ENCODE results near the gene ECHDC1. TPM values are rescaled to one million over a fixed set of nuclear protein-coding genes. Genes with fewer than 3 reads are reported as not detected.
"Not testable (repeated sequence)": the region's sequence is repeated elsewhere in the genome, so short reads cannot be mapped to it uniquely, and the experiment has no call there.

The ECHDC1 gene
- total RNA-seq, 1 donor from 2014 or later = 49.6 TPM

GRCh38 chr6:127342296-127342945, 988 bp downstream of the ECHDC1 start:
- intact Hi-C loops (cut with micrococcal nuclease) = loop anchor here (2.0 to 10.0 kb wide), 6 partner anchors 40 to 1562 kb away; partner anchors contain the start of genes CENPW, PTPRK and THEMIS

- intact Hi-C loops (cut with micrococcal nuclease) = loop anchor here (2.0 to 10.0 kb wide), 6 partner anchors 39 to 1561 kb away; partner anchors contain the start of genes CENPW, PTPRK and THEMIS
Measured at GRCh38 chr6:127341471-127342202, 1.8 kb downstream of the ECHDC1 start.

GRCh38 chr6:127340171-127340570, 3.2 kb downstream of the ECHDC1 start:
- intact Hi-C loops (cut with micrococcal nuclease) = loop anchor here (5.0 to 10.0 kb wide), 3 partner anchors 127 to 1182 kb away; partner anchors contain the start of genes PTPRK and THEMIS

DNA sequence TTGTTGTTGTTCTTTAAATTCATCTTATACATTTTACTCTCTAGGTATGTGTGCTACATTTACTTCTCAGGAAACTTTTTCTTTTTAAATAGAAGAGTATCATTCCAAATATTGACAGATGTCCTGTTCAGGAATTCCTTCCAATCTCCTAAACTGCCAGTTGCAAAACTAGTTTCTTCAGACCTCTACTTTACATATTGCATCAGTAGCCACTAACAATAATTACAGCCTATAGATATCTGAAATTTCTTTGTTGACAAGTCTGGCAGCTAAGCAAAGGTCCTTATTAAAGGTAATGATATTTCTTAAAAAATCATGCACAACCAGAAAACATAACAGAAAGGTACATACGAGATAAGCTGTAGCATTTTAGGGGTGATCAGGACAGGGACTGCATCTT, 4.5 kb downstream of the ECHDC1 start:
- intact Hi-C loops (cut with micrococcal nuclease) = no loop called here

- intact Hi-C loops (cut with micrococcal nuclease) = no loop called here
Measured at GRCh38 chr6:127332383-127332961, 10.9 kb downstream of the ECHDC1 start.

- intact Hi-C loops (cut with micrococcal nuclease) = not testable (repeated sequence)
Measured at GRCh38 chr6:127331256-127331655, 12.2 kb downstream of the ECHDC1 start.

DNA sequence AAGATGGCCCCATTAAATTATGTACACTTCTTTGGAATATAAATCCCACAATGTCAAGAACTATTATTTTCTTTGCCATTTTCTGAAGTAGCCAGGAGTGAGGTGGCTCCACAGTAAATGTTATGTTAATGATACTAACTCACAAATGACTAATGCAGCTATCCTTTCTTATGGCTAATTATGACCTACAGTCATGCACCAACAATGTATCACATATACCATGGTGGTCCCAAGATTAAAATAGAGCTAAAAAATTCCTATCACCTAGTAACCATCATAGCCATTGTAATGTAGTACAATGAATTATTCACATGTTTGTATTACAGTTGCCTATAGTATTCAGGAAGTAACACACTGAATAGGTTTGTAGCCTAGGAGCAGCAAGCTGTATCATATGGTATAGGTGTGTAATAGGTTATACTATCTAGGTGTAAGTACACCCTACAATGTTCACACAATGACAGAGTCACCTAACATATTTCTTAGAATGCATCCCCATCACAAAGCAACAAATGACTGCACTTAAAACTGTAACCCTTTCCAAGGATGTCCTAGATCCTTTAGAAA, 15.3 kb downstream of the ECHDC1 start:
- intact Hi-C loops (cut with micrococcal nuclease) = no loop called here

DNA sequence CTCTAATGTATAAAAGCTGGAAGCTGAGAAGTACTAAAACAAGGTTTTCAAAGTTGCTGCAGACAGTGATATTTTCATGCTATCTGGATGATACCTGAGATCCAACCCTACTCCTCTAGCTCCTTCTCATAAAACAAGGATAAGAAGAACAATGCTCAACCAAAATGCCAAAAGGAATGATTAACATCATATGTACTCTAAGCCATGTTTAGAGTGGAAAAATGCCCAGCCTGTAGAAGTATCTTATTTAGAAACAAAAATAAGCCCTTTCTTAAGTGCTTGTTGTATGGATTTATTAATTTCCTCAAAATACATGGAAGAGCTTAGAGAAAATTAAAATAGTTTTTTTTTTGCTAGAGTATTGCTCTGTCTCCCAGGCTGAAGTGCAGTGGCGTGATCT, 23.7 kb downstream of the ECHDC1 start:
- intact Hi-C loops (cut with micrococcal nuclease) = no loop called here

- intact Hi-C loops (cut with micrococcal nuclease) = no loop called here
Measured at GRCh38 chr6:127317388-127318128, 25.9 kb downstream of the ECHDC1 start.

GRCh38 chr6:127305741-127306140, 37.7 kb downstream of the ECHDC1 start:
- intact Hi-C loops (cut with micrococcal nuclease) = no loop called here

DNA sequence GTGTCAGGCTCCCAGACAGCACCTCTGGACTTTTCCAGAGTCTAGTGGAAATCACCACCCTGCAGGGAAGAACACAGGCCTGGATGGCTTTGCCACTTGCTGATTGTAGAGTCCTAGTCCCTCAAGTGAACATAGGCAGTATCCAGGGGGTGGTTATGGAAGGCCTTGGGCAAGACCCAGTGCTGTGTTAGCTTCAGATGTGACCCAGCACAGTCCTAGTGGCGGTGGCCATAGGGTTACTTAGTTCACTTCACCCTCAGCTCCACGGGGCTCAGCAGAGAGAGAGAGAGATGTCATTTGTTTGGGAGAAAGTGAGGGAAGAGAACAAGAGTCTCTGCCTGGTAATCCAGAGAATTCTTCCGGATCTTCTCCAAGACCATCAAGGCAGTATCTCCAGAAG, 39.5 kb downstream of the ECHDC1 start:
- intact Hi-C loops (cut with micrococcal nuclease) = loop anchor here (2.0 to 5.0 kb wide), 2 partner anchors 39 to 338 kb away; partner anchors contain the start of gene ECHDC1

DNA sequence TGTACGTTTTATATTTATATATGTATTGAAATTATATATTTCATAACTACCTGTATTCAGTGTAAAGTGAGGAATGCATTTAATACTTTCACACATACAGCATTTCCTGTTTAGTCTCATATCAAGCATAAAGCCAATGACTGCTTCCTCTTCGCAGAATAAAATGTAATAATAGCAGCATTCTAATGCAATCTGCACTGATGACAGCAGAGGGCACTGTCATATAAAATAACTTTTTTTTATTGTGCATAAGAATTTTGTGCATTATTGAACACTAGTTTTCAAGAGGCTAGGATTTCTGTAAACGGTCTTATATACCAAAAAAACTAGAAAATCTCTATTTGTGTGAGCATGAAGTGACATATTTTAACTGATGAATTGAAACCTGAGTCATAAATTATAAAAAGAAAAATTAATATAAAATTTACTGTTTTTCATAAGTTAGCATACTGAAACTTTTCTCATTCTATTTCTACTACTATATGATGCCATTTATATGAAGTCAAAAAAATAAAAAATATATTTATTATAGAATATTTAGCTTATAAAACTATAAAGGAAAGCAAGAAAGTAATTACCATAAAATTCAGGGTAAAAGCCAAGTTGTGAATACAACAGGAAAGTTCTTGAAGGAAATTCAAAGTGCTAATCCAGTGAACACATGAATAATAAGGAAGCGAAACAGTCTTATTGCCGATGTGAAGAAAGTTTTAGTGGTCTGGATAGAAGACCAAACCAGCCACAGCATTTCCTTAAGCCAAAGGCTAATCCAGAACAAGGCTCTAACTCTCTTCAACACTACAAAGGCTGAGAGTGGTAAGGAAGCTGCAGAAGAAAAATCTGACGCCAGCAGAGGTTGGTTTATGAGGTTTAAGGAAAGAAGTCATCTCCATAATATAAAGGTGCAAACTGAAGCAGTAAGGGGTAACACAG, 40.4 kb downstream of the ECHDC1 start:
- intact Hi-C loops (cut with micrococcal nuclease) = loop anchor here (1.0 to 5.0 kb wide), 5 partner anchors 40 to 339 kb away; partner anchors contain the start of gene ECHDC1

DNA sequence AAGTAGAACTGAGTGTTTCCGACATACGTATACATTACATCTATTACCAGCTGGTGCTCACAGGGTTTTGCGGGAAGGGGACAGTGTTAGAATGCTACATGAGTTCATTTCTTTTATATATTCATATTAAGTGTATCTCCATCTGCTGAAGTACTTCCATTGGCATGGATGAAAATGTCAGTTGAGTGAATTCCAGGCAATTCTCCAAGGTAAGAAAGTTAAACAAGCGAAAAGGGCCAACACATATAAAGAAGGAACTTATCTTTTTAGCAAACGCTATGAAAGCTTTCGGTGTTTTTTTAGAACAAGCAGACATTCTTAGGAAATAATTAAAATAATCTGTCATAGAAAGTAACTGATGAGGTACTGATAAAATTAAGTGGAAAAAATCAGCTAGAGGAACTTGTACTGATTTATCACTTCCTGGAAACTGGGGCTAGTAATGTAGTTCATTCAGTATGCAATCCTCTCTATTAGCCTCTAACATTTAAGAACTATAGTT, 42.2 kb downstream of the ECHDC1 start:
- intact Hi-C loops (cut with micrococcal nuclease) = loop anchor here (5.0 kb wide), 1 partner anchor 341 kb away; no protein-coding TSS in a partner anchor

- intact Hi-C loops (cut with micrococcal nuclease) = loop anchor here (5.0 kb wide), 1 partner anchor 342 kb away; no protein-coding TSS in a partner anchor
Measured at GRCh38 chr6:127300411-127300810, 43.0 kb downstream of the ECHDC1 start.

DNA sequence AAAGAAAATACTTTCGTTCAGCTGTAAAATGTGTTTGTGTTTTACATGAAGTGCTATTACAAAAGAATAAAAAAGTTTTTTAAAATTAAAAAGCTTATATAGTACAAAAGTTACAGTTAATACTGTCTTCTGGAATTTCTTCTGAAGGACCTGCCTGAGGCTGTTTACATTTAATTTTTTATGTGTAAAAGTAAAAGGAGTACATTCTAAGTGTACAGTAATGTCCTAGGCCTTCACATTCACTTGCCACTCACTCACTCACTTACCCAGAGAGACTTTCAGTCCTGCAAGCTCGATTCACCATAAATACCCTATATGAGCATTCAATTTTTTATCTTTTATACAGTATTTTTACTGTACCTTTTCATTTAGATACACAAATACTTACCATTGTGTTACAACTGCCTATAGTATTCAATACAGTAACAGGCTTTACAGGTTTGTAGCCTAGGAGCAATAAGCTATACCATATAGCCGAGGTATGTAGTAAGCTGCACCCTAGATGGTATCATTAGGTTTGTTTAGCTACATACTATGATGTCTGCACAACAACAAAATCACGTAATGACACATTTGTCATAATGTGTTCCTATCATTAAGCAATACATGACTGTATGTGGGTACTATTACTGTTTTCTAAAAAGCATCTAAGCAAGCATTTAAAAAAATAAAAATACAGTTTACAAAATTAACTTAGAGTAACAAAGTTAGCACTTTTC, 43.7 kb downstream of the ECHDC1 start:
- intact Hi-C loops (cut with micrococcal nuclease) = loop anchor here (5.0 kb wide), 1 partner anchor 343 kb away; no protein-coding TSS in a partner anchor

DNA sequence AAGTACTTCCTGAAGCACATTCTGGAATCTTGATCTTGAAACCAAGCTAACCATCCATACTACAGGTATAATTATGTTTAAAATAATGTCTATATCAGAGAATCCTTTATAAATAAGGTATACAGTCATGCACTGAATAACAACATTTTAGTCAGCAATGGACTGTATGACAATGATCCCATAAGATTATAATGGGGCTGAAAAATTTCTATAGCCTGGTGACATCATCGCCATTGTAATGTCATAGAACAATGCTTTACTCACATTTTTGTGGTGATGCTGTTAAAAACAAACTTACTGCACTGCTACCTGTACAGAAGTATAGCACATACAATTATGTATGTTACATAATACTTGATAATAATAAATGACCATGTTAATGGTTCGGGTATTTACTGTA, 44.9 kb downstream of the ECHDC1 start:
- intact Hi-C loops (cut with micrococcal nuclease) = no loop called here

- intact Hi-C loops (cut with micrococcal nuclease) = no loop called here
Measured at GRCh38 chr6:127297502-127298070, 45.8 kb downstream of the ECHDC1 start.

GRCh38 chr6:127291495-127291894, 51.9 kb downstream of the ECHDC1 start:
- intact Hi-C loops (cut with micrococcal nuclease) = loop anchor here (1.0 kb wide), 2 partner anchors 25 to 52 kb away; partner anchors contain the start of genes ECHDC1 and RNF146
